Panc1 (cell line): ENCODE results near the gene PDZRN4. TPM values are rescaled to one million over a fixed set of nuclear protein-coding genes. Genes with fewer than 3 reads are reported as not detected.
"Not testable (repeated sequence)": the region's sequence is repeated elsewhere in the genome, so short reads cannot be mapped to it uniquely, and the experiment has no call there.

Experiments used
- ATAC-seq: fragments of 200-7000 bp; cut with Tn5 transposase; 2 replicates; pipeline ENCODE4 v1.9.1; 2020; ENCODE audit warnings: mild to moderate bottlenecking, moderate library complexity
- BruUV-seq: library from RNA; stranded (reverse); fragments of 400-500 nt; replicated peaks from 2 replicates; lab custom pipeline; 2021; lab: Mats Ljungman, UMichigan
- CTCF ChIA-PET: fragments of 300-600 bp; sonication (Branson Sonifier 250); formaldehyde crosslinking; loops from one replicate; lab custom pipeline; 2022; ENCODE audit warnings: antibody characterized with exemption; lab: Charles Lee
- POLR2A ChIA-PET: fragments of 300-600 bp; sonication (Branson Sonifier 250); formaldehyde crosslinking; loops from one replicate; lab custom pipeline; 2022; ENCODE audit warnings: antibody characterized with exemption; lab: Charles Lee
- DNase-seq: peaks from one replicate; pipeline ENCODE4 v3.0.0-alpha.2; 2010; ENCODE audit warnings: low read depth, low spot score
- H3K27ac ChIP-seq: 2 replicates; pipeline ENCODE4 v1.5.1; 2011; ENCODE audit warnings: mild to moderate bottlenecking, low read length, inconsistent platforms
- H3K27me3 ChIP-seq: fragments of 200-500 bp; sonication (Bioruptor generic); 2 replicates; pipeline ENCODE4 v1.6.0; 2014; ENCODE audit warnings: low read length, inconsistent platforms; ENCODE audit not compliant: control insufficient read depth, insufficient read depth
- H3K36me3 ChIP-seq: fragments of 200-500 bp; sonication (Bioruptor generic); 2 replicates; pipeline ENCODE4 v1.5.1; 2014; ENCODE audit warnings: inconsistent platforms, mild to moderate bottlenecking, low read length, moderate library complexity; ENCODE audit not compliant: control insufficient read depth, insufficient read depth
- H3K4me1 ChIP-seq: 2 replicates; pipeline ENCODE4 v1.5.1; 2011; ENCODE audit warnings: inconsistent platforms, mild to moderate bottlenecking, low read length, moderate library complexity; ENCODE audit not compliant: control insufficient read depth, insufficient read depth
- H3K4me3 ChIP-seq, 2 experiments: 2 replicates each; pipeline ENCODE4 v1.5.1; 2011 to 2012; ENCODE audit warnings: low read depth in 2 of 2, low read length in 2 of 2, mild to moderate bottlenecking in 2 of 2, inconsistent platforms in 1 of 2, moderate library complexity in 1 of 2
- H3K9me3 ChIP-seq: fragments of 200-500 bp; sonication (Bioruptor generic); 2 replicates; pipeline ENCODE4 v1.5.1; 2014; ENCODE audit warnings: low read depth, mild to moderate bottlenecking, inconsistent platforms, low read length, moderate library complexity; ENCODE audit not compliant: control insufficient read depth, insufficient read depth
- CTCF ChIP-seq: fragments of 450-650 bp; IDR thresholded peaks from 2 replicates; pipeline ENCODE4 v1.5.1; 2017; ENCODE audit warnings: mild to moderate bottlenecking
- POLR2AphosphoS5 ChIP-seq: IDR thresholded peaks from 2 replicates; pipeline ENCODE4 v1.6.1; 2012; ENCODE audit warnings: mild to moderate bottlenecking, low read depth, low read length, moderate library complexity
- REST ChIP-seq, 2 experiments: IDR thresholded peaks; 2 replicates each; pipeline ENCODE4 v1.6.1; 2011 to 2012; ENCODE audit warnings: low read depth in 2 of 2, control low read depth in 1 of 2, low read length in 1 of 2, mild to moderate bottlenecking in 1 of 2, moderate library complexity in 1 of 2; ENCODE audit not compliant: insufficient read depth in 1 of 2
- SIN3A ChIP-seq: IDR thresholded peaks from 2 replicates; pipeline ENCODE4 v1.6.1; 2012; ENCODE audit warnings: low read depth, mild to moderate bottlenecking, low read length, moderate library complexity, borderline replicate concordance; ENCODE audit not compliant: insufficient read depth
- TCF7L2 ChIP-seq: IDR thresholded peaks from 2 replicates; pipeline ENCODE4 v1.6.1; 2011; ENCODE audit warnings: mild to moderate bottlenecking, low read depth, low read length, inconsistent platforms
- in situ Hi-C: cut with HindIII; loops from 2 replicates; pipeline ENCODE4 v1.10.0; 2016; ENCODE audit warnings: low sequenced_read_pairs, low pct_unique_long_range_greater_than_20kb
- intact Hi-C: fragments of 100-400 bp; cut with micrococcal nuclease; formaldehyde crosslinking; loops from one replicate; pipeline ENCODE4 v1.10.0; 2022; ENCODE audit not compliant: unreplicated experiment
- total RNA-seq: library from RNA; stranded (reverse); gene quantifications from one replicate; pipeline ENCODE4 v1.2.1, GENCODE V29; 2021; ENCODE audit not compliant: unreplicated experiment

PDZRN4 gene
- total RNA-seq, 1 experiment from 2014 or later = not detected

GRCh38 chr12:41545761-41546160 is 357.6 kb downstream of the PDZRN4 start:
- Histone ChIP-seq H3K4me1 (no peaks in the 10 kb centered on the region; the same call in 1 of the 2 replicates), H3K27me3 (no peaks in the 10 kb centered on the region), H3K4me3 (no peak overlapping the region), H3K36me3 (no peaks in the 10 kb centered on the region), H3K9me3 (no peaks in the 10 kb centered on the region), H3K27ac (no peak overlapping the region)
- DNase-seq (no peak), ATAC-seq (no peak)
- in situ Hi-C loops (no loop called here), intact Hi-C loops (no loop called here)
- BruUV-seq = no TSS peak
- POLR2A ChIA-PET = no interaction called here
- CTCF ChIA-PET = no interaction called here
- TF ChIP-seq CTCF = no peak
- no peak for TF ChIP-seq REST (IDR thresholded peaks at IDR 0.05; ENCODE audit: insufficient read depth in 1 of 2, low read depth in 2 of 2, low read length in 1 of 2)
- TF ChIP-seq POLR2AphosphoS5 = no peak
- no peak for TF ChIP-seq TCF7L2
- TF ChIP-seq SIN3A = no peak

GRCh38 chr12:41547071-41547470 is 359.0 kb downstream of the PDZRN4 start:
- H3K27me3 ChIP-seq, H3K9me3 ChIP-seq, H3K4me3 ChIP-seq, DNase-seq, ATAC-seq, H3K36me3 ChIP-seq, CTCF ChIA-PET, intact Hi-C loops, H3K4me1 ChIP-seq, POLR2A ChIA-PET, in situ Hi-C loops, H3K27ac ChIP-seq, BruUV-seq: not testable (repeated sequence)

GRCh38 chr12:41548926-41549325 is 360.8 kb downstream of the PDZRN4 start:
- no peak for DNase-seq
- Histone ChIP-seq H3K9me3 (no peaks in the 10 kb centered on the region), H3K27ac (no peak overlapping the region), H3K4me3 (no peak overlapping the region), H3K4me1 (no peaks in the 10 kb centered on the region; the same call in 1 of the 2 replicates), H3K27me3 (no peaks in the 10 kb centered on the region), H3K36me3 (no peaks in the 10 kb centered on the region)
- BruUV-seq = no TSS peak
- in situ Hi-C loops = no loop called here
- no peak for ATAC-seq
- TF ChIP-seq POLR2AphosphoS5 (no peak), REST (IDR thresholded peaks at IDR 0.05; ENCODE audit: insufficient read depth in 1 of 2, low read depth in 2 of 2, low read length in 1 of 2) (no peak), CTCF (no peak), SIN3A (no peak), TCF7L2 (no peak)
- CTCF ChIA-PET = no interaction called here
- intact Hi-C loops = no loop called here
- POLR2A ChIA-PET = no interaction called here
